Measurements from ENCODE around the gene HNRNPU. TPM values are rescaled to one million over a fixed set of nuclear protein-coding genes. Genes with fewer than 3 reads are reported as not detected.
A peak's percentile ranks its signal among the peaks of the same experiment; 100 is the strongest.

HNRNPU gene
- total and polyA plus RNA-seq, 2 of the 13 experiments (the other 11 are each of a cell fraction or from before 2014, with no cell fraction given) = 101 to 508 TPM

- peak; percentile 30; the same call in 1 of the 2 replicates for TF ChIP-seq ZNF639 (CRISPR knock-in tag; conservative IDR thresholded peaks at IDR 0.05)
- TF ChIP-seq SCMH1 (CRISPR knock-in tag; IDR thresholded peaks at IDR 0.05; ENCODE audit: borderline replicate concordance) = no peak
- TF ChIP-seq ZNF609 (CRISPR knock-in tag; IDR thresholded peaks at IDR 0.05; ENCODE audit: borderline replicate concordance) = peak; percentile 19; the same call in 1 of the 2 replicates
- peak; percentile 84 for TF ChIP-seq PATZ1 (CRISPR knock-in tag; IDR thresholded peaks at IDR 0.05)
- TF ChIP-seq HNRNPUL1 (IDR thresholded peaks at IDR 0.05; ENCODE audit: low read depth, low read length) = no peak
- peak; percentile 96 for TF ChIP-seq TCF7 (IDR thresholded peaks at IDR 0.05; ENCODE audit: low read depth)
- peak; percentile 76 to 82 for TF ChIP-seq POLR2A (IDR thresholded peaks at IDR 0.05; ENCODE audit: insufficient read depth in 1 of 2, low read depth in 2 of 2, low read length in 2 of 2)
- no peak for TF ChIP-seq ZBTB7B (CRISPR knock-in tag; IDR thresholded peaks at IDR 0.05)
- no peak for TF ChIP-seq CENPX (CRISPR knock-in tag; IDR thresholded peaks at IDR 0.05)
- no peak for TF ChIP-seq ZNF567 (CRISPR knock-in tag; IDR thresholded peaks at IDR 0.05; ENCODE audit: borderline replicate concordance)
- TF ChIP-seq ZKSCAN8 (CRISPR knock-in tag; IDR thresholded peaks at IDR 0.05; ENCODE audit: borderline replicate concordance) = 0 out of 2 replicates have a peak, but pooled peaks have one; percentile 1
- peak; percentile 49 for TF ChIP-seq NCOR1 (IDR thresholded peaks at IDR 0.05; ENCODE audit: borderline replicate concordance, low read length)
- TF ChIP-seq ZNF781 (CRISPR knock-in tag; IDR thresholded peaks at IDR 0.05; ENCODE audit: borderline replicate concordance, not compliant biosample characterization) = no peak
- TF ChIP-seq ZBTB43 (CRISPR knock-in tag; conservative IDR thresholded peaks at IDR 0.05) = no peak
- no peak; the same call in 1 of the 2 replicates for TF ChIP-seq ZNF543 (CRISPR knock-in tag; IDR thresholded peaks at IDR 0.05)
- TF ChIP-seq ZNF30 (CRISPR knock-in tag; IDR thresholded peaks at IDR 0.05) = no peak
- no peak for TF ChIP-seq ZNF564 (CRISPR knock-in tag; IDR thresholded peaks at IDR 0.05)
Measured at GRCh38 chr1:244833734-244834542, 30.4 kb downstream of the HNRNPU start (continued).

Data from HepG2 (cell line).